ENCODE data around the gene LGALS1.
A peak's percentile ranks its signal among the peaks of the same experiment; 100 is the strongest.

The LGALS1 gene

DNA sequence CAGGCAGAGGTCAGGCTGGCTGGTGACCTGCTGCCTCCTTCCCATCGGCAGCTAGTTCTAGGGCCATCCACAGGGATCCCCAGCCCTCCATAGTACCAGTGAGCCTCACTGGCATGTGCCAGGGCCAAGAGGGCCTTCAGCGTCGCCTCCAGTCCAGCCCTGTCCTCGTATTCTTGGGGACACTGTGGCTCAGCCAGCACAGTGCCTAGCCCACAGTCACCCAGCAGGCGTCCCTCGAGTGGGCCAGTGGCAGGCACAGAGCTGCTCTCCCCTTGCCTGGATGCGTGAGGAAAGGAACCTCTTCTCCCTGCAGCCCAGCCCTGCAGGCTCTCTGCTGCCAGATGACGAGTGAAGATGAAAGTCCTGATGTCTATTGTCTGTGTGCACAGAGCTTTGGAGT is 46.6 kb upstream of the LGALS1 start:
- Histone ChIP-seq H3K9ac (ENCODE audit: low read length) (no peak overlapping the region), H3K27ac (ENCODE audit: low read depth, low read length, poor library complexity, severe bottlenecking) (peak overlapping the region; percentile 78)

DNA sequence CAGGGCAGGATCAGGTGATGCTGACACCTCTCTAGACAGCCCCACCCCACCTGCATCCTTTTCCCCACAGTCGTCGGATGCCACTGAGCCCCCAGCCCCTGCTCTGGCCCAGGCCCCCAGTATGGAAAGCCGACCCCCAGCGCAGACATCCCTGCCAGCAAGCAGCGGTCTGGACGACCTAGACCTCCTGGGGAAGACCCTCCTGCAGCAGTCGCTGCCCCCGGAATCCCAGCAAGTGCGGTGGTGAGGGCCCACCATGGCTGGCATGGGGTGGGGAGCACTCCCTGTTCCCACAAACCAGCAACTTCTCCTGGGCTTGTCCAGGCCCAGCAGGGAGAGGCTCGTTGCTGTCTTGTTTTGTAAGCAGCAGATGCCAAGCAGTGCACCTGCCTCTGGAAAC is 45.5 kb upstream of the LGALS1 start:
- Histone ChIP-seq H3K27me3 (ENCODE audit: insufficient read depth, low read length) (no peaks in the 10 kb centered on the region), H3K9me3 (ENCODE audit: low read length) (no peaks in the 10 kb centered on the region), H3K27ac (ENCODE audit: low read depth, low read length, poor library complexity, severe bottlenecking) (no peak overlapping the region), H3K4me3 (ENCODE audit: low read depth, low read length, poor library complexity, severe bottlenecking) (no peak overlapping the region), H3K36me3 (ENCODE audit: insufficient read depth, low read length) (peaks cover 50% of the 10 kb centered on the region; the same call in 1 of the 2 replicates), H4K20me1 (ENCODE audit: insufficient read depth, low read length) (no peaks in the 10 kb centered on the region), H3K4me2 (ENCODE audit: low read length) (no peak overlapping the region), H3F3A (ENCODE audit: insufficient read depth, low read length) (no peaks in the 10 kb centered on the region), H3K9me2 (ENCODE audit: low read depth, low read length) (no peaks in the 10 kb centered on the region), H3K79me2 (ENCODE audit: insufficient read depth, low read length) (no peaks in the 10 kb centered on the region), H2AFZ (ENCODE audit: low read length) (no peak overlapping the region), H3K9ac (ENCODE audit: low read length) (no peak overlapping the region), H3K4me1 (ENCODE audit: insufficient read depth, low read length, severe bottlenecking) (peaks cover 46% of the 10 kb centered on the region)
- TF ChIP-seq, protein P1, sequence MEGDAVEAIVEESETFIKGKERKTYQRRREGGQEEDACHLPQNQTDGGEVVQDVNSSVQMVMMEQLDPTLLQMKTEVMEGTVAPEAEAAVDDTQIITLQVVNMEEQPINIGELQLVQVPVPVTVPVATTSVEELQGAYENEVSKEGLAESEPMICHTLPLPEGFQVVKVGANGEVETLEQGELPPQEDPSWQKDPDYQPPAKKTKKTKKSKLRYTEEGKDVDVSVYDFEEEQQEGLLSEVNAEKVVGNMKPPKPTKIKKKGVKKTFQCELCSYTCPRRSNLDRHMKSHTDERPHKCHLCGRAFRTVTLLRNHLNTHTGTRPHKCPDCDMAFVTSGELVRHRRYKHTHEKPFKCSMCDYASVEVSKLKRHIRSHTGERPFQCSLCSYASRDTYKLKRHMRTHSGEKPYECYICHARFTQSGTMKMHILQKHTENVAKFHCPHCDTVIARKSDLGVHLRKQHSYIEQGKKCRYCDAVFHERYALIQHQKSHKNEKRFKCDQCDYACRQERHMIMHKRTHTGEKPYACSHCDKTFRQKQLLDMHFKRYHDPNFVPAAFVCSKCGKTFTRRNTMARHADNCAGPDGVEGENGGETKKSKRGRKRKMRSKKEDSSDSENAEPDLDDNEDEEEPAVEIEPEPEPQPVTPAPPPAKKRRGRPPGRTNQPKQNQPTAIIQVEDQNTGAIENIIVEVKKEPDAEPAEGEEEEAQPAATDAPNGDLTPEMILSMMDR (IDR thresholded peaks at IDR 0.05; ENCODE audit: low read length) = no peak
- TF ChIP-seq EZH2 (IDR thresholded peaks at IDR 0.05; ENCODE audit: borderline replicate concordance, low read length) = no peak

More for the DNA sequence above, 46.6 kb upstream of the LGALS1 start:
- H3K36me3 ChIP-seq (ENCODE audit: insufficient read depth, low read length) = peaks cover 54% of the 10 kb centered on the region; the same call in 1 of the 2 replicates
- no peaks in the 10 kb centered on the region for H3F3A ChIP-seq (ENCODE audit: insufficient read depth, low read length)
- TF ChIP-seq EZH2 (IDR thresholded peaks at IDR 0.05; ENCODE audit: borderline replicate concordance, low read length) = no peak
- TF ChIP-seq, protein P1 (IDR thresholded peaks at IDR 0.05; ENCODE audit: low read length) = no peak
- no peaks in the 10 kb centered on the region for H4K20me1 ChIP-seq (ENCODE audit: insufficient read depth, low read length)
- H3K4me3 ChIP-seq (ENCODE audit: low read depth, low read length, poor library complexity, severe bottlenecking) = no peak overlapping the region
- H3K4me1 ChIP-seq (ENCODE audit: insufficient read depth, low read length, severe bottlenecking) = peaks cover 39% of the 10 kb centered on the region
- no peaks in the 10 kb centered on the region for H3K27me3 ChIP-seq (ENCODE audit: insufficient read depth, low read length)
- H3K9me3 ChIP-seq (ENCODE audit: low read length) = no peaks in the 10 kb centered on the region
- no peaks in the 10 kb centered on the region for H3K79me2 ChIP-seq (ENCODE audit: insufficient read depth, low read length)
- H3K4me2 ChIP-seq (ENCODE audit: low read length) = no peak overlapping the region
- no peaks in the 10 kb centered on the region for H3K9me2 ChIP-seq (ENCODE audit: low read depth, low read length)
- no peak overlapping the region for H2AFZ ChIP-seq (ENCODE audit: low read length)

DNA sequence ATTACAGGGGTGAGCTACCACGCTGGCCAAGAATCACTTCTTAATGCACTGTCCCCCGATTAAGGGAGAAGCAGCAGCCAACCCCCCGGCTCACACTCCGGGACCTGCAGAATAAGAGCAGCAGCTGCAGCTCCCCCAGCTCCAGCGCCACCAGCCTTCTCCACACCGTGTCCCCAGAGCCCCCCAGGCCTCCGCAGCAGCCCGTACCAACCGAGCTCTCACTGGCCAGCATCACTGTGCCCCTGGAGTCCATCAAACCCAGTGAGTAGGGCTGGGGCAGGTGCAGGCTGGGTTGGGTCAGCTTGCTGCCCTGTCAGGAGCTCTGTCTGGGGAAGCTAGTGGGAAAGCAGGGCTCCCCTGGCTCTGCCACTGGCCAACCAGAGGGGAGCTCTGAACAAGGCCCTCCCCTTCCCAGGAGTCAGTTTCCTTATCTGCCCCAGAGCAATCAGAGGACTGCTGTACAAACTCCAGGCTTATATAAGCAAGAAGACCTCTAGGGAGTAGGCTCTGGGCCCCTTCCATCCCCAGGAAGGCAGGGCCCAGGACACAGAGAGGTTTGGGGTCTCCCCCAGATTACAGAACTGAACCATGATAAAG is 44.5 kb upstream of the LGALS1 start:
- Histone ChIP-seq H4K20me1 (ENCODE audit: insufficient read depth, low read length) (no peaks in the 10 kb centered on the region), H3K9me2 (ENCODE audit: low read depth, low read length) (no peaks in the 10 kb centered on the region), H3K27me3 (ENCODE audit: insufficient read depth, low read length) (no peaks in the 10 kb centered on the region), H3K9ac (ENCODE audit: low read length) (no peak overlapping the region), H3F3A (ENCODE audit: insufficient read depth, low read length) (no peaks in the 10 kb centered on the region), H3K36me3 (ENCODE audit: insufficient read depth, low read length) (peaks cover 45% of the 10 kb centered on the region; the same call in 1 of the 2 replicates), H2AFZ (ENCODE audit: low read length) (no peak overlapping the region), H3K9me3 (ENCODE audit: low read length) (no peaks in the 10 kb centered on the region), H3K79me2 (ENCODE audit: insufficient read depth, low read length) (no peaks in the 10 kb centered on the region), H3K4me3 (ENCODE audit: low read depth, low read length, poor library complexity, severe bottlenecking) (no peak overlapping the region), H3K4me1 (ENCODE audit: insufficient read depth, low read length, severe bottlenecking) (peaks cover 45% of the 10 kb centered on the region), H3K4me2 (ENCODE audit: low read length) (no peak overlapping the region), H3K27ac (ENCODE audit: low read depth, low read length, poor library complexity, severe bottlenecking) (no peak overlapping the region)
- TF ChIP-seq EZH2 (IDR thresholded peaks at IDR 0.05; ENCODE audit: borderline replicate concordance, low read length) = no peak
- TF ChIP-seq, protein P1 (IDR thresholded peaks at IDR 0.05; ENCODE audit: low read length) = no peak

Measured in OCI-LY1 (cell line).